ENCODE results near the gene MTNR1A.

Gene MTNR1A

GRCh38 chr4:186497043-186497442 lies 58.3 kb downstream of the MTNR1A start:
- no peaks in the 10 kb centered on the region for H3K4me1 ChIP-seq (ENCODE audit: control insufficient read depth, insufficient read depth, low read length)
- TF ChIP-seq INSM2 (tag by site-specific recombination; IDR thresholded peaks at IDR 0.05) = no peak
- no peak for TF ChIP-seq MYNN (tag by site-specific recombination; IDR thresholded peaks at IDR 0.05; ENCODE audit: borderline replicate concordance)
- TF ChIP-seq RBAK (tag by site-specific recombination; IDR thresholded peaks at IDR 0.05) = no peak
- no peak for TF ChIP-seq ZNF701 (tag by site-specific recombination; IDR thresholded peaks at IDR 0.05)
- TF ChIP-seq ZNF223 (tag by site-specific recombination; IDR thresholded peaks at IDR 0.05) = no peak
- no peak for TF ChIP-seq ZNF514 (tag by site-specific recombination; IDR thresholded peaks at IDR 0.05)
- TF ChIP-seq ZFP69B (tag by site-specific recombination; IDR thresholded peaks at IDR 0.05) = no peak
- no peak for TF ChIP-seq ZFP41 (tag by site-specific recombination; IDR thresholded peaks at IDR 0.05; ENCODE audit: borderline replicate concordance)
- no peak for TF ChIP-seq ZNF184 (tag by site-specific recombination; IDR thresholded peaks at IDR 0.05)
- TF ChIP-seq ZNF155 (tag by site-specific recombination; IDR thresholded peaks at IDR 0.05) = no peak
- no peak for TF ChIP-seq MZF1 (tag by site-specific recombination; IDR thresholded peaks at IDR 0.05; ENCODE audit: borderline replicate concordance)
- TF ChIP-seq ZNF624 (tag by site-specific recombination; IDR thresholded peaks at IDR 0.05) = no peak
- no peak for TF ChIP-seq SCRT2 (tag by site-specific recombination; IDR thresholded peaks at IDR 0.05)
- TF ChIP-seq ZNF221 (tag by site-specific recombination; IDR thresholded peaks at IDR 0.05; ENCODE audit: borderline replicate concordance) = no peak
- no peak for TF ChIP-seq SP7 (tag by site-specific recombination; IDR thresholded peaks at IDR 0.05)
- no peak for TF ChIP-seq ZEB2 (tag by site-specific recombination; IDR thresholded peaks at IDR 0.05)
- no peak for TF ChIP-seq KLF16 (tag by site-specific recombination; IDR thresholded peaks at IDR 0.05)
- TF ChIP-seq ZNF157 (tag by site-specific recombination; IDR thresholded peaks at IDR 0.05) = no peak
- H3K36me3 ChIP-seq (ENCODE audit: control insufficient read depth in 2 of 2, insufficient read depth in 1 of 2, low read length in 2 of 2) = no peaks in the 10 kb centered on the region
- ChIA-PET CTCF (no interaction called here), POLR2A (no interaction called here)
- H3K4me3 ChIP-seq (ENCODE audit: low read depth, low read length) = no peak overlapping the region
- H3K9me3 ChIP-seq (ENCODE audit: control insufficient read depth, insufficient read depth, low read depth, low read length) = no peaks in the 10 kb centered on the region
- H3K27ac ChIP-seq (ENCODE audit: extremely low read depth, low read depth, low read length) = no peak overlapping the region

- H3K27ac ChIP-seq (ENCODE audit: extremely low read depth, low read depth, low read length) = no peak overlapping the region
- TF ChIP-seq SETDB1 (IDR thresholded peaks at IDR 0.05; ENCODE audit: insufficient read length, low read length) (peak; percentile 81), ZNF157 (tag by site-specific recombination; IDR thresholded peaks at IDR 0.05) (no peak), ZNF626 (tag by site-specific recombination; IDR thresholded peaks at IDR 0.05) (no peak), ZNF624 (tag by site-specific recombination; IDR thresholded peaks at IDR 0.05) (no peak), IKZF3 (tag by site-specific recombination; IDR thresholded peaks at IDR 0.05) (no peak), ZNF324 (tag by site-specific recombination; IDR thresholded peaks at IDR 0.05) (no peak), CTCF (tag by site-specific recombination; IDR thresholded peaks at IDR 0.05) (no peak), ZBTB17 (tag by site-specific recombination; IDR thresholded peaks at IDR 0.05) (no peak), SP3 (tag by site-specific recombination; IDR thresholded peaks at IDR 0.05) (no peak)
- H3K4me1 ChIP-seq (ENCODE audit: control insufficient read depth, insufficient read depth, low read length) = no peaks in the 10 kb centered on the region
- ChIA-PET CTCF (interaction anchor here (0.7 kb wide), 1 partner anchor 1458 kb away, joined by 3 read pairs; no protein-coding TSS in a partner anchor), POLR2A (no interaction called here)
- H3K36me3 ChIP-seq (ENCODE audit: control insufficient read depth in 2 of 2, insufficient read depth in 1 of 2, low read length in 2 of 2) = no peaks in the 10 kb centered on the region
- no peaks in the 10 kb centered on the region for H3K9me3 ChIP-seq (ENCODE audit: control insufficient read depth, insufficient read depth, low read depth, low read length)
- H3K4me3 ChIP-seq (ENCODE audit: low read depth, low read length) = no peak overlapping the region
Measured at GRCh38 chr4:186494496-186494895, 60.9 kb downstream of the MTNR1A start.
